Islet of Langerhans (tissue), 1 donor: ENCODE results near the gene ZNF205.
"Not testable (repeated sequence)": the region's sequence is repeated elsewhere in the genome, so short reads cannot be mapped to it uniquely, and the experiment has no call there.

Experiments
- FAIRE-seq: peaks from one replicate; lab custom pipeline; 2011; peaks lifted over from hg19 to GRCh38; lab: Jason Lieb, UNC

Gene ZNF205

DNA sequence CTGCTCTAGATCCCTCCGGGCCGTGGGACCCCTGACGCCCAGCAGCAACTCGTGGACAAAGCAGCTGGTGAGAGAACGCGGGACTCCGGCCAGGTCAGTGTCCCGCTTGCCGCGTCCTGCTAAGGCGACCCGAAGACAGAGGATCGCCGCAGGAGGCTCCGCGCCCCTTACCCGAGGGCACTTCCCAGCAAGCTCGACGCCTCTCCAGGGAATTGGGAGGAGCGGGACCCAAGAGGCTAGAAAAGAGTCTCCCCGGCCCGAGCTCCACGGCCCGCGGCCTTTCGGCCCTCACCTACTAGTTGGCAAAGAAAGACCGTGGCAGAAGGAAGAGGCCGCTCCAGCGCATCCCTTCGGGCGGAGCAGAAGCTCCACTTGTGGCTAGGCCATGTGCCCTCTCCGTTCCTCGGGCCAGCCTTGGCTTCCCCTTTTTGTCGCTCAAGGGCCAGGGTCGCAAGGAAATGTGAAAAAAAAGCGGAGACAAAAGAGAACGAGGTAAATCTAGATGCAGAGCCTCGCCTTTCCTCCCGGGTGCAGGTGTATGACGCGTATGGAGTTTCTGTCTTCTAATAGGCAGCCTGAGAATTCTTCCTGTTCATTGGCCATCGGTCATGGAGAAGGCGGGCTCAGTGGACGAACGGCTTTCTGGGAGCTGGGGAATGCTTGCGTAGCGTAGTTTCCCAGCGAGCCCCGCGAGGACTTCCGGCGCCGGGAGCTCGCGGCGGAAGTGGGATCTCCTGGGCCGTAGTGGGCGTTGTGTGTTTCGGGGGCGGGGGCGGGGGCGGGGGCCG, 22.1 kb downstream of the ZNF205 start, which contains the start of gene ZNF213:
TSS of gene ZNF213 (plus strand) at position 692 of the 788 bp plus-strand sequence. CDS start 2,252 bp downstream, outside the sequence.
- FAIRE-seq = peak; percentile 95

DNA sequence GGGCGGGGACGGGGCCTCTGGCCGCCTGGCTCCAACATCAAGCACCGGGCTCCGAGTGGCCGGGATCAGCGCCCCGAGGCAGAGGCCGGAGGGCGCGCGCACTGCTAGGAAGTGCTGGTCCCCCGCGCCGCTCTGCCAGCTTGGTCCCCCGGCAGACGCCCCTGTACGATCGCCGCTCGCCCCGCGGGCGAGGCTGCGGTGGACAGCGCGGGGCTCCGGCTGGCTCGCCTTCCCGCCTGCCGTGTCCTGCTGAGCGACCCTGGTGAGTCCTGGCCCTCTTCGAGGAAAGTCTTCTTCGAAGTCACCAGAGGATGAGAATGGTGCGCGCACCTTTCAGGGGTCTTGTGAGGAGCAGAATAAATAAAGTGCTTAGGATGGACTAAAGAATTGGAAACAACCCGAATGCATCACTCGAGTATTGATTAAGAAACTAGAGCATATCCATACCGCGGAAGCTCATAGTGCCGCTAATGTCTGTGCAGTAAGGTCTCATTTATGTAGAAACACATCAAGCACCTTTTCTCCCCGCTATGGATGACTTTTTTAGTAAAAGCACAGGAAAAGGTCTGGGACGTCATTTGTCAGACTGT, 22.8 kb downstream of the ZNF205 start:
- no peak for FAIRE-seq

DNA sequence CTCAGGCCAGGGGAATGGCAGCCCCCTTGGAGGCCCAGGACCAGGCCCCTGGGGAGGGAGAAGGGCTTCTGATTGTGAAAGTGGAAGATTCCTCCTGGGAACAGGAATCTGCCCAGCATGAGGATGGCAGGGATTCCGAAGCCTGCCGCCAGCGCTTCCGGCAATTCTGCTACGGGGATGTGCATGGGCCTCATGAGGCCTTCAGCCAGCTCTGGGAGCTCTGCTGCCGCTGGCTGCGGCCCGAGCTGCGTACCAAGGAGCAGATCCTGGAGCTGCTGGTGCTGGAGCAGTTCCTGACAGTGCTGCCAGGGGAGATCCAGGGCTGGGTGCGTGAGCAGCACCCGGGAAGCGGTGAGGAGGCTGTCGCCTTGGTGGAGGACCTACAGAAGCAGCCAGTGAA, 24.9 kb downstream of the ZNF205 start:
- no peak for FAIRE-seq

DNA sequence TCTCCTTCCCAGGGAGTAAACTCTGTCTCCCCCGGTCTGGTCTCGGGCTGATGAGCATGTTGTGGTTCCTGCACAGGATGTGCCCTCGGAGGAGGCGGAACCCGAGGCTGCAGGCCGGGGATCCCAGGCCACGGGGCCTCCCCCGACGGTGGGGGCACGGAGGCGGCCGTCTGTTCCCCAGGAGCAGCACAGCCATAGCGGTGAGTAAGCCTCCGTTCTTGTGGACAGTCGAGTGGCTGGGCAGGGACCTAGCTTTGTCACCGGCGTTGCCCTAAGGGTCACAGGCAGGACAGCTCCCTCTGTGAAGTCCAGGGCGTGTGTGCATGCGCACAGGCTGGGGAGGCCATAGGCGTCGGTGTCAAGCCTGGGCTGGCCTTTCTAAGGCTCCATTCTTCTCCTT, 26.0 kb downstream of the ZNF205 start:
- FAIRE-seq = no peak

DNA sequence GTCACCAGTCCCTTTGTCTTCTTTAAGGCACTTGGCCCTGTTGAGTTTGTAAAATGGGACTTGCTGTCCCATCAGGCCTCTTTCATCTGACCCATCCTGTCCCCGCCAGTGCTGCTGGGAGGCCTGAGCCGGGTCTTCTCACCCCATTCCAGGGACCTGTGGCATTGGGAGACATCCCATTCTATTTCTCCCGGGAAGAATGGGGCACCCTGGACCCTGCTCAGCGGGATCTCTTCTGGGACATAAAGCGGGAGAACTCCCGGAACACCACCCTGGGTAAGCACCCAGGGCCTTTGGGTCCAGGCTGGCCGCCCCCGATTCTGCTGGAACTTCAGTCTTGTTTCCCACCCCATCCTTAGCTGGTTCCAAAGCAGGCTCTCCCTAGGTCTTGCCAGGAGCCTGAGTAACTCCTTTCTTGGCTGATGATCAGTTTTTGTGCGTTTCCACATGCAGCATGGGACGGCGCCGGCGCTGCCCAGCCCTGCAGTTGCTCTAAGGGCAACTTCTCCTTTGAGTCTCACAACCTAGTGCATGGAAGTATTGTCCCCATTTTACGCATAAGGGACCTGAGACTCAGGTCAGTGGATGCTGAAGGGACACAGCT, 26.5 kb downstream of the ZNF205 start:
- FAIRE-seq = no peak

DNA sequence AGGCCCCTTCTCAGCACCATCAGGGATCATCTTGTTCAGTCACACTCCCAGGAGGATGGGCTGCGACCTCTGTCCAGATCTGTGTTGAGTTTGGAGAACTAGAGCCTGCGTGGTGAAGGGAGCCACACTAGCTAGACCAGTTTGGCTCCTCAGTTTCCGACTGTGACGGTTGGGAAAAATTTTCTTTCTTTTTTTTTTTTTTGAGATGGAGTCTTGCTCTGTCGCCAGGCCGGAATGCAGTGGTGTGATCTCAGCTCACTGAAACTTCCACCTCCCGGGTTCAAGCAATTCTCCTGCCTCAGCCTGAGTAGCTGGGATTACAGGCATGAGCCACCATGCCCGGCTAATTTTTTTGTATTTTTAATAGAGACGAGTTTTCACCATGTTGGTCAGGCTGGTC, 27.2 kb downstream of the ZNF205 start:
- not testable (repeated sequence) for FAIRE-seq

DNA sequence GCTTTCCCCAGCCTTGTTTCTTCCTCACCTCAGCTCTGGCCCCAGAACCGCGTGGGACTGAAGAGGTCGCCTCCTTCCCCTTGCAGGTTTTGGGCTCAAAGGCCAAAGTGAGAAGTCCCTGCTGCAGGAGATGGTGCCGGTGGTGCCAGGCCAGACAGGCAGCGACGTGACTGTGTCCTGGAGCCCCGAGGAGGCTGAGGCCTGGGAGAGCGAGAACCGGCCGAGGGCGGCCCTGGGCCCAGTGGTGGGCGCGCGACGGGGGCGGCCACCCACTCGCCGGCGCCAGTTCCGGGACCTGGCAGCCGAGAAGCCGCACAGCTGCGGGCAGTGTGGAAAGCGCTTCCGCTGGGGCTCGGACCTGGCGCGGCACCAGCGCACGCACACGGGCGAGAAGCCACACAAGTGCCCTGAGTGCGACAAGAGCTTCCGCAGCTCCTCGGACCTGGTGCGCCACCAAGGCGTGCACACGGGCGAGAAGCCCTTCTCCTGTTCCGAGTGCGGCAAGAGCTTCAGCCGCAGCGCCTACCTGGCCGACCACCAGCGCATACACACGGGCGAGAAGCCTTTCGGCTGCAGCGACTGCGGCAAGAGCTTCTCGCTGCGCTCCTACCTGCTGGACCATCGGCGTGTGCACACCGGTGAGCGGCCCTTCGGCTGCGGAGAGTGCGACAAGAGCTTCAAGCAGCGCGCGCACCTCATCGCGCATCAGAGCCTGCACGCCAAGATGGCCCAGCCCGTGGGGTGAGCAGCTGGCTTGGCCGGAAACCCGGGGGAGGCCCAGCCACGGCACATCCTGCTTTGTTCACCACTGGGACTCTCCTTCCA, 28.4 kb downstream of the ZNF205 start:
- FAIRE-seq = no peak

DNA sequence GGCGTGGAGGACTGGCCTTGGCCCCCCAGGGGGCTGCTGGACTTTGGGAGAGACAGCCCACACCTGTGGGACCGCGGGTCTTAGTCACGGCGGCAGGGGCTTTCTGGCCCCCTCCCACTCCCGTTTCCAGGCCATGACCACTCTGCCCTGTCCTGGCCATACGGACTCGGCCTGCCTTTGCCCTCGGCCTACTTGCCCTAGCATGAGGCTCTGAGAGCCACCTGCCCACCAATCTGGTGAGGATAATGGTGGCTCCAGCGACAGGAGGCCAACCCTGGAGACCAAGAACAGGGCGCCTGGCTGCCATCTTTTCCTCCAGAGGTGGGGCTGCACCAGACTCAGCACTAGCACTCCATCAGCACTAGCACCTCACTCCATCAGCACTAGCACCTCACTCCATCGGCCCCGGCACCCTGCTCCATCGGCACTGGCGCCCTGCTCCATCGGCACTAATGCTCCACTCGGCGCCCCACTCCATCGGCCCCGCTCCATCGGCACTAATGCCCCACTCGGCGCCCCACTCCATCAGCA, 29.5 kb downstream of the ZNF205 start:
- FAIRE-seq = no peak

DNA sequence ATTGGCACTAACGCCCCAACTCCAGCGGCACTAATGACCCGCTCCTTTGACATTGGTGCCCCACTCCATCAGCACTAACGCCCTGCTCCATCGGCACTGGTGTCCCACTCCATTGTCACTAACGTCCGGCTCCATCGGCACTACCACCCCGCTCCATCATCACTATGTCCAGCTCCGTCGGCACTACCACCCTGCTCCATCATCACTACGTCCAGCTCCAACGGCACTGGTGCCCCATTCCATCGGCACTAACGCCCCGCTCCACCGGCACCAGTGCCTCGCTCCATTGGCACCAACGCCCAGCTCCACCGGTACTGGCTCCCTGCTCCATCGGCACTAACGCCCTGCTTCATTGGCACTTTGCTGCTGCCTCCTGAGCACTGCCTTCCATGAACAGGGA, 29.9 kb downstream of the ZNF205 start:
- FAIRE-seq = no peak

DNA sequence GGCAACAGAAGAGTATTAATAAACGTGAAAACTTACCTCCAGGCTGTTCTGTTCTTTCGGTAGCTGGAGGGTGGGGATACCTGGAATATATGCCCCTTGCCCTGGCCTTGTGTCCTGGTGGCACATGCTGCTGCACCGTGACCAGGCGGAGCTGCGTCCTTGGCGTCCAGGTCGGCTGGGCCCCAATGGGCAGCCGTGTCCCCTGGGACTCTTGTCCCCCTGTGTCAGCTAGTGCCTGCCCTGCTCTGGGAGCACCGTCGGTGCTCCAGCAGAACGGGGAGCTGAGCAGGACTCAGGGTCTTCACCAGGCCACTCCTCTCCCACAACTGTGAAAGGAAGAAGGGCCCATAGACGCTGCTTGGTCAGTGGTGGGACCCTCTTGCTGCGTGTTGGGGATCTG, 30.4 kb downstream of the ZNF205 start:
- FAIRE-seq = no peak

DNA sequence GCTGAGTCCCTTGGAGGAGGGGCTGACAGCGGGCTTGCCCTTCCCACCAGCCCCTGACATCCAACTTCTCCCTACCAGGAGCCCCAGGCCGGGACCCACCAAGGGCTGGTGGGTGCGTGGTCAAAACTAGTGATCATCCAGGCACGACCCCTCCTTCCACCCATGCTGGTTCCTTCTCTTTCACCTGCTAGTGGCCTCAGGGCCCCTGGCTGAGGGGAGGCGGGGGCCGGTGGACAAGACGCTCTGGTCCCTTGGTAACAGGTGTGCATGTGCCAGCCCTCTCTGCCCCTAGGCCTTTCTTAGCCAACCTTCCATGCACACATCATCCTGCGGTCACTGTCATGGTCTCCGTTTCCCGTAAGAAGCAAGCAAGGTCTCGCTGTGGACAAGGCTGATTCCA, 30.8 kb downstream of the ZNF205 start:
- no peak for FAIRE-seq

DNA sequence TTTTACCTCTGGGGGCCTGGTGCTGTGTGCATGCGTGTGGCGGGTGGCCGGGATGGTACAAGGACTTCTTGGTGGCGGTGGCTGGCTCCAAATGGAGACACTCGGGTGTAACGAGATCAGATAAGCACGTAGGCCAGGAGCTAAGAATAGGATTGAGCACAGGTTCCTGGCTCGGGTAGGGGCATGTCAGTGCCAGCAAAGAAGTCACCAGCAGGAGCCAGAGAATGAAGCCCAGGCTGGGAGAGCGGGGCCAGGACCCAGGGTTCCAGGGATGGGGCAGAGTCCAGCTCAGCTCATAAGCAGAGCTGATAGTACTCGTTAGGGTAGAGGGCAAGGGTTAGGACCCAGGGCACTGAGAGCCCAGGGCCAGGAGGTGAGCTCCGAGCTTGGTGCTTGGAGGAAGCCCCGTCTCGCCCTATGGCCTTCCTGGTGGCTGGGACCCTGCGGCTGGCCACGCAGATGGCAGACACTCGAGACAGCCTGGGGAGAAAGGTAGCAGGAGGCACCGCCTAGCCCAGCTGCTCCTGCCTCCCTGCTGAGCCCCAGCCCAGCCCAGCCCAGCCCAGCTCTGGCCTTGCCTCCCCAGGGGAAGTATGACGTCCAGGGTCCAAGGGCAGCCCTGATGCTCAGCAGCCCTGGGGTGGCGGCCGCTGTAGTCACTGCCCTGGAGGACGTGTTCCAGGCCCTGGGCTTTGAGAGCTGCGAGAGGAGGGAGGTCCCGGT, 31.4 kb downstream of the ZNF205 start:
- no peak for FAIRE-seq

DNA sequence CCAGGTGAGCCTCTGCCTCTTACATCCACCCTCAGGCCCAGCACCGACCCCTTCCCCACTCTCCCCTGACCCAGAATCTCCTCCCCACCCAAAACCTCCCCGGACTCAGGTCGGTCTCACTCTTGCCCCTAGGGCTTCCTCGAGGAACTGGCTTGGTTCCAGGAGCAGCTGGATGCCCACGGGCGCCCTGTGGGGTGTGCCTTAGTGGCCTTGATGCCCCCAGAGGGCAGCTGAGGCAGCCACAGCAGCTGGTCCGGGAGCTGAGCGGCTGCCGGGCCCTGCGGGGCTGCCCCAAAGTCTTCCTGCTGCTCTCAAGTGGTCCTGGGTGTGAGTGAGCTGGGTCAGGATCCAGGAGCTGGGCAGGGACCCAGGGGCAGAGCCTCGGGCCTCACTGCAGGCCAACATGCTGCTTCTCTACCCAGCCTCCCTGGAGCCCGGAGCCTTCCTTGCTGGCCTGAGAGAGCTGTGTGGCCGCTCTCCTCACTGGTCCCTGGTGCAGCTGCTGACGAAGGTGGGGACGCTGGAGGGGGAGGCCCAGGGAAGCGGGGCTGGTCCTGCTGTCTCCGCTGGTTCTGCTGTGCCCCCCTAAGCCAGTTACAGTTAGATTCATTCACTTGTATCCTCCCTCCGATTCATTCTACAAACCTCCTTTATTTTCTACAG, 32.1 kb downstream of the ZNF205 start:
- FAIRE-seq = no peak

DNA sequence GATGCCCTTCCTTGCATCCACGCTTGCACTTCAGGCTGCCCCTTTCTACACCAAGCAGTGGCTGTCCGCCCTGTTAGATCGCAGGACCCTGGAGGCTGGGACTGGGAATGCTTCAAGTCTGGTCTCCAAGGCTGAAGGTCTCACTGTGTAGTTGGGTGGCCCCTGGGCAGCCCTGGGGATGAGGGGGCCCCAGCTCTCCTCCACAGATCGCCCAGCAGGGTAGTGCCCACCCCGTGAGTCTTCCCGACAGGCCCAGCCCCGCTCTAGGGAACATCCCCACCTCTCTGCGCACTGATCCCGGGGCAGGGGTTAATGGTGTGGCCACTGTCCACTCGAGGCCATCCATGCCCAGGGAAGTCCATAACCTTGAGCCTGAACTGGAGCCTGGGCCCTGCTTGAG, 32.8 kb downstream of the ZNF205 start:
- FAIRE-seq = no peak

DNA sequence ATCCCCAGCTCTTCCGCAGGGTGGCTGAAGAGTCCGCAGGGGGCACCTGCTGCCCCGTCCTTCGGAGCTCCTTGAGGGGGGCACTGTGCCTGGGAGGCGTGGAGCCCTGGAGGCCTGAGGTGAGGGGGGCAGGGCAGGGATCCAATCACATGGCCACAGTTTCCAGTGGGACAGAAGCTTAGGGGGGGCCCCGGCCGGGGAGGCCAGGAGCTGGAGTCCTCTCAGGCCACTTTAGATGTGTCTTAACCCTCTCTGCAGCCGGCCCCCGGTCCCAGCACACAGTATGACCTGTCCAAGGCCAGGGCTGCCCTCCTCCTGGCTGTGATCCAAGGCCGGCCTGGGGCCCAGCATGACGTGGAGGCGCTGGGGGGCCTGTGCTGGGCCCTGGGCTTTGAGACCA, 33.3 kb downstream of the ZNF205 start:
- FAIRE-seq = no peak

DNA sequence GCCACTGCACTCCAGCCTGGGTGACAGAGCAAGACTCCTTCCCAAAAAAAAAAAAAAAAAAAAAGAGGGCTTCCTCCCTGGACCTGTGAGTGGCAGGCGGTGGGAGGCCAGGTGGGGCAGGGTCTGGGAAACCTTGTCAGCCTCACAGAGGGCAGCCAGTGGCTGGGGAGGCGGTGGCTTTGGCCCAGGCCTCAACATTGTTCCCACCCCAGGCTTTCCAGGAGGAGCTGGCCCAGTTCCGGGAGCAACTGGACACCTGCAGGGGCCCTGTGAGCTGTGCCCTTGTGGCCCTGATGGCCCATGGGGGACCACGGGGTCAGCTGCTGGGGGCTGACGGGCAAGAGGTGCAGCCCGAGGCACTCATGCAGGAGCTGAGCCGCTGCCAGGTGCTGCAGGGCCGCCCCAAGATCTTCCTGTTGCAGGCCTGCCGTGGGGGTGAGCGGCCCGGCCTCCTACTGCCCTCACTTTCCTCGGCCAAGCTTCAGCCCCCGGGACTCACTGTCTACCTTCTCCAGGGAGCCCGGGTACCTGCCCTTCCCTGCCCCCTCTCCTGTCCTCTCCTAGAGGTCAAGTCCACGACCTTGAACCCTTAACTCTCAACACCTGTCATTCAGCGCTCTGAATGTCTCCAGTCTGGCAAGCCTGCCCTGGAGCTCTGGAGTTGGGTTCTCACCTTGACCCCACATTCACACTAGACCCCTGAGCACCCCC, 34.8 kb downstream of the ZNF205 start:
- FAIRE-seq = no peak

DNA sequence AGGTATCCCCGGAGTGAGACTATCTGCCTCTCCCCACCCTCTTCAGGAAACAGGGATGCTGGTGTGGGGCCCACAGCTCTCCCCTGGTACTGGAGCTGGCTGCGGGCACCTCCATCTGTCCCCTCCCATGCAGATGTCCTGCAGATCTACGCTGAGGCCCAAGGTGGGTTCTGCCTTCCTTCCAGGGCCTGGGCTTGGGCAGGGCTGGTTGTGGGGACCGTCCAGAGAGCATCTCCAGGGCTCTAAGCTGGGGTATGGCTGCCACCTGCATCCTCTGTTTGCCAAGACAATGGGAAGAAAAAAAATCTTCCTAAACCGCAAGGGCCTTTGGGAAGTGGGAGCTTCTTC, 35.3 kb downstream of the ZNF205 start:
- FAIRE-seq = no peak

DNA sequence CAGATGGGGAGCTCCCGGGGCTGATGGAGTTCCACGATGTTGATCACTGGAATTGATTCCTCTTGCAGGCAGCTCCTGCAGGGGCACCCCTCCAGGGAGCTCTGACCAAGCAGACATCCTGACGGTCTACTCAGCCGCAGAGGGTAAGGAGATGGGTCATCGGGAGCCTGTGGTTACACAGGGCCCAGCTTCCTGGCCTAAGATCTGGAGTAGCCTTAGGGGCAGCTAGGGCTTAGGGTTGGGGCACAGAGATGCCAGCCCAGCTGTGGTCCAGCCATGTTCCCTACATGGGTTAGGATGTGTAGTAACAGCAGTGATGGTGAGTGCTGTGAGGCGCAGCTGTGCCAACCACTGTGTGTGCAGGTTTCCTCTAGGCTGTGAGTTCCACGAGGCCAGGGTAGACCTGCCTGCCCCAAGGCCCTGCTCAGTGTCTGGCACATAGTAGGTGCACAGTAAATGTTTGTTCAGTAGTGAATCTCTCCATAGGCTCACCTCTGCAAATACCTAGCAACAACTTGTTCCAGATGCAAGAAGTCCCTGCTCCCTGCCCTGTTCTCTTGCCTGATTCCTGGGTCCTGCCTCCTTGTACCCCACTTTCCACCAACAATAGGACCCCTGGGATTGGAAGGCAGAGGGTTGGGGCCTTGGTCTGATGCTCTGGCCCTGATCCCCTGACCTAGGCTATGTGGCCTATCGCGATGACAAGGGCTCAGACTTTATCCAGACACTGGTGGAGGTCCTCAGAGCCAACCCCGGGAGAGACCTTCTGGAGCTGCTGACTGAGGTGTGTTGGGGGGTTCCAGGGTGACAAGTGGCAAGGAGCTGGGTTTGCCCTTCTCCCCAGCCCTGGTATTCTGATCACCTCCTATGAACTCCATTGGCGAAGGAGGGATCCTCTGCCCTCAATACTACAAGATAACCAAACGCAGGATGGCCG, 36.1 kb downstream of the ZNF205 start:
- no peak for FAIRE-seq

DNA sequence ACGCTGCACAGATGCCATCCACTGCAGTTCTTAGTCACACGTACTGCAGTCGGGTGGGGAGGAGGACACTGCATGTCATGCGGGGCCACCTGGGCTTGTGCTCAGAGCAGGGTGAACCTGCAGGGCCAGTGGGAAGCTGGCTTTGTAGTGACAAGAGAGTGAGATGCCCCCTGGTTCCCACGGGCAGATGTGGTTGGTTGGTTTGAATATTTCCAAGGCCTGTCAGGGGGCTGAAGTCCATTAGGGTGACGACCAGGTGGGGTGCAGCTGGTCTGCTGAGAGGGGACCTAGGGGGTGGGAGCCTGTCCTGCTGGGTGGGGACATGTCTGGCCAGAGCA, 36.8 kb downstream of the ZNF205 start:
- FAIRE-seq = no peak
